ENCODE results near the gene AAGAB. TPM values are rescaled to one million over a fixed set of nuclear protein-coding genes. Genes with fewer than 3 reads are reported as not detected.

AAGAB gene
- total RNA-seq, 1 donor from 2014 or later = 90.8 TPM

- no peak for FAIRE-seq
- no peak for DNase-seq (ENCODE audit: low read depth)
- H3K36me3 ChIP-seq (ENCODE audit: control insufficient read depth, insufficient read depth, low read length) = peaks cover 29% of the 10 kb centered on the region
- H3K27me3 ChIP-seq (ENCODE audit: control insufficient read depth, insufficient read depth, low read length) = no peaks in the 10 kb centered on the region
- TF ChIP-seq CTCF (IDR thresholded peaks at IDR 0.05; ENCODE audit: insufficient read depth, low read length, severe bottlenecking) = no peak
- H3K4me3 ChIP-seq (ENCODE audit: low read depth, low read length) = no peak overlapping the region
These were observed 75.0 kb downstream of the AAGAB start for GRCh38 chr15:67179411-67179995.

GRCh38 chr15:67178569-67179210, 75.8 kb downstream of the AAGAB start:
- no peak for TF ChIP-seq CTCF (IDR thresholded peaks at IDR 0.05; ENCODE audit: insufficient read depth, low read length, severe bottlenecking)
- H3K4me3 ChIP-seq (ENCODE audit: low read depth, low read length) = no peak overlapping the region
- FAIRE-seq = peak; percentile 13
- DNase-seq (ENCODE audit: low read depth) = peak; percentile 79
- H3K36me3 ChIP-seq (ENCODE audit: control insufficient read depth, insufficient read depth, low read length) = peaks cover 26% of the 10 kb centered on the region
- H3K27me3 ChIP-seq (ENCODE audit: control insufficient read depth, insufficient read depth, low read length) = no peaks in the 10 kb centered on the region

- no peak for TF ChIP-seq CTCF (IDR thresholded peaks at IDR 0.05; ENCODE audit: insufficient read depth, low read length, severe bottlenecking)
- DNase-seq (ENCODE audit: low read depth) = no peak
- Histone ChIP-seq H3K27me3 (ENCODE audit: control insufficient read depth, insufficient read depth, low read length) (no peaks in the 10 kb centered on the region), H3K4me3 (ENCODE audit: low read depth, low read length) (no peak overlapping the region), H3K36me3 (ENCODE audit: control insufficient read depth, insufficient read depth, low read length) (peaks cover 23% of the 10 kb centered on the region)
- FAIRE-seq = no peak
These were observed 76.7 kb downstream of the AAGAB start for GRCh38 chr15:67177752-67178151.

GRCh38 chr15:67176195-67176971, 78.1 kb downstream of the AAGAB start:
- TF ChIP-seq CTCF (IDR thresholded peaks at IDR 0.05; ENCODE audit: insufficient read depth, low read length, severe bottlenecking) = no peak
- Histone ChIP-seq H3K36me3 (ENCODE audit: control insufficient read depth, insufficient read depth, low read length) (peaks cover 23% of the 10 kb centered on the region), H3K27me3 (ENCODE audit: control insufficient read depth, insufficient read depth, low read length) (no peaks in the 10 kb centered on the region), H3K4me3 (ENCODE audit: low read depth, low read length) (no peak overlapping the region)
- DNase-seq (ENCODE audit: low read depth) (no peak), FAIRE-seq (peak; percentile 64)

- no peak overlapping the region for H3K4me3 ChIP-seq (ENCODE audit: low read depth, low read length)
- FAIRE-seq (no peak), DNase-seq (ENCODE audit: low read depth) (peak; percentile 34)
- H3K27me3 ChIP-seq (ENCODE audit: control insufficient read depth, insufficient read depth, low read length) = no peaks in the 10 kb centered on the region
- no peak for TF ChIP-seq CTCF (IDR thresholded peaks at IDR 0.05; ENCODE audit: insufficient read depth, low read length, severe bottlenecking)
- H3K36me3 ChIP-seq (ENCODE audit: control insufficient read depth, insufficient read depth, low read length) = peaks cover 21% of the 10 kb centered on the region
These were observed 78.8 kb downstream of the AAGAB start for GRCh38 chr15:67175643-67176071.

Measured in bronchial epithelial cell (primary cell).